ENCODE measurements around the gene FLAD1.

Gene FLAD1

GRCh38 chr1:155034318-155035208 lies 51.4 kb downstream of the FLAD1 start:
- Histone ChIP-seq H3K27ac (ENCODE audit: extremely low read depth, low read depth, low read length) (no peak overlapping the region), H3K9me3 (ENCODE audit: control insufficient read depth, insufficient read depth, low read depth, low read length) (no peaks in the 10 kb centered on the region), H3K4me1 (ENCODE audit: control insufficient read depth, insufficient read depth, low read length) (no peaks in the 10 kb centered on the region), H3K36me3 (ENCODE audit: control insufficient read depth in 2 of 2, insufficient read depth in 1 of 2, low read length in 2 of 2) (no peaks in the 10 kb centered on the region), H3K4me3 (ENCODE audit: low read depth, low read length) (no peak overlapping the region)
- ChIA-PET CTCF (interaction anchor here (1.2 to 3.0 kb wide), 3 partner anchors 10 to 57 kb away, joined by 5 to 19 read pairs (median 8); no protein-coding TSS in a partner anchor), POLR2A (no interaction called here)
- TF ChIP-seq ZNF621 (tag by site-specific recombination; IDR thresholded peaks at IDR 0.05) (no peak), KLF17 (tag by site-specific recombination; IDR thresholded peaks at IDR 0.05) (no peak), SCRT2 (tag by site-specific recombination; IDR thresholded peaks at IDR 0.05) (no peak), ZNF184 (tag by site-specific recombination; IDR thresholded peaks at IDR 0.05) (no peak)

- H3K4me3 ChIP-seq (ENCODE audit: low read depth, low read length) = no peak overlapping the region
- POLR2A ChIA-PET = no interaction called here
- no peaks in the 10 kb centered on the region for H3K4me1 ChIP-seq (ENCODE audit: control insufficient read depth, insufficient read depth, low read length)
- TF ChIP-seq ZNF394 (tag by site-specific recombination; IDR thresholded peaks at IDR 0.05; ENCODE audit: borderline replicate concordance) (no peak), PRDM1 (tag by site-specific recombination; IDR thresholded peaks at IDR 0.05) (0 out of 2 replicates have a peak, but pooled peaks have one; percentile 14), ZNF416 (tag by site-specific recombination; IDR thresholded peaks at IDR 0.05) (no peak), ZBTB21 (tag by site-specific recombination; IDR thresholded peaks at IDR 0.05) (no peak)
- CTCF ChIA-PET = no interaction called here
- no peaks in the 10 kb centered on the region for H3K9me3 ChIP-seq (ENCODE audit: control insufficient read depth, insufficient read depth, low read depth, low read length)
- no peaks in the 10 kb centered on the region for H3K36me3 ChIP-seq (ENCODE audit: control insufficient read depth in 2 of 2, insufficient read depth in 1 of 2, low read length in 2 of 2)
- H3K27ac ChIP-seq (ENCODE audit: extremely low read depth, low read depth, low read length) = no peak overlapping the region
Measured at GRCh38 chr1:155035936-155036335, 52.8 kb downstream of the FLAD1 start.

DNA sequence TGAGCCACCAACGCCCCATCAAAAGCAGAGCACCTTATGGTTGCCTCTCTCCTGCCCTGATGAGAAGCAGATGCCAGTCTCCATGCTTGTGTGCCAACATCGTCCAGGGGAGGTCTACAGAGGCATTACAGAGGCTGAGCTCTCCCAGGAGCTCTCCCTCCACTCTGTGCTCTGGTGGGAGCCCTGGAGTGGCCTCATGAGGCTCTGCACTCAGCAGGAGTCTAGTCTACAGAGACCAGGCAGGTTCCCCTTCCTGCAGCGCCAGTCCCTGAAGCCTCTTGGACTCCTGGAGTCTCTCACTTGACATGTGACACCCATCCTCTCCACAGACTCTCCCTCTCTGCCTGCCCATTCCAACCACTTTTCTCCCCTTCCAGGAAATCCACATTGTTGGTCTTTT lies 53.9 kb downstream of the FLAD1 start:
- Histone ChIP-seq H3K9me3 (ENCODE audit: control insufficient read depth, insufficient read depth, low read depth, low read length) (no peaks in the 10 kb centered on the region), H3K4me3 (ENCODE audit: low read depth, low read length) (no peak overlapping the region), H3K36me3 (ENCODE audit: control insufficient read depth in 2 of 2, insufficient read depth in 1 of 2, low read length in 2 of 2) (no peaks in the 10 kb centered on the region), H3K4me1 (ENCODE audit: control insufficient read depth, insufficient read depth, low read length) (no peaks in the 10 kb centered on the region), H3K27ac (ENCODE audit: extremely low read depth, low read depth, low read length) (no peak overlapping the region)
- ChIA-PET POLR2A (interaction anchor here (0.7 to 0.8 kb wide), 2 partner anchors 412 to 478 kb away, joined by 4 to 7 read pairs; no protein-coding TSS in a partner anchor), CTCF (interaction anchor here (0.8 to 2.4 kb wide), 6 partner anchors 12 to 48 kb away, joined by 3 to 11 read pairs (median 4); partner anchors contain the start of gene ADAM15)
- peak; percentile 93 for TF ChIP-seq GLIS1 (tag by site-specific recombination; IDR thresholded peaks at IDR 0.05)
- TF ChIP-seq ZIC2 (tag by site-specific recombination; IDR thresholded peaks at IDR 0.05) = peak; percentile 73
- 0 out of 2 replicates have a peak, but pooled peaks have one; percentile 17 for TF ChIP-seq GLIS2 (tag by site-specific recombination; IDR thresholded peaks at IDR 0.05)
- TF ChIP-seq ZNF571 (tag by site-specific recombination; IDR thresholded peaks at IDR 0.05) = no peak

GRCh38 chr1:155037851-155038441 lies 54.8 kb downstream of the FLAD1 start:
- CTCF ChIA-PET = interaction anchor here (0.8 to 7.4 kb wide), 8 partner anchors 11 to 47 kb away, joined by 3 to 38 read pairs (median 4); partner anchors contain the start of gene ADAM15

More at GRCh38 chr1:155037851-155038441, 54.8 kb downstream of the FLAD1 start:
- Histone ChIP-seq H3K27ac (ENCODE audit: extremely low read depth, low read depth, low read length) (no peak overlapping the region), H3K9me3 (ENCODE audit: control insufficient read depth, insufficient read depth, low read depth, low read length) (no peaks in the 10 kb centered on the region), H3K4me1 (ENCODE audit: control insufficient read depth, insufficient read depth, low read length) (no peaks in the 10 kb centered on the region), H3K4me3 (ENCODE audit: low read depth, low read length) (no peak overlapping the region), H3K36me3 (ENCODE audit: control insufficient read depth in 2 of 2, insufficient read depth in 1 of 2, low read length in 2 of 2) (no peaks in the 10 kb centered on the region)
- no peak for TF ChIP-seq GLIS1 (tag by site-specific recombination; IDR thresholded peaks at IDR 0.05)
- peak; percentile 64 for TF ChIP-seq ZFHX2 (tag by site-specific recombination; conservative IDR thresholded peaks at IDR 0.05)
- TF ChIP-seq, protein P1, sequence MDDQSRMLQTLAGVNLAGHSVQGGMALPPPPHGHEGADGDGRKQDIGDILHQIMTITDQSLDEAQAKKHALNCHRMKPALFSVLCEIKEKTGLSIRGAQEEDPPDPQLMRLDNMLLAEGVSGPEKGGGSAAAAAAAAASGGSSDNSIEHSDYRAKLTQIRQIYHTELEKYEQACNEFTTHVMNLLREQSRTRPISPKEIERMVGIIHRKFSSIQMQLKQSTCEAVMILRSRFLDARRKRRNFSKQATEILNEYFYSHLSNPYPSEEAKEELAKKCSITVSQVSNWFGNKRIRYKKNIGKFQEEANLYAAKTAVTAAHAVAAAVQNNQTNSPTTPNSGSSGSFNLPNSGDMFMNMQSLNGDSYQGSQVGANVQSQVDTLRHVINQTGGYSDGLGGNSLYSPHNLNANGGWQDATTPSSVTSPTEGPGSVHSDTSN (CRISPR knock-in tag; IDR thresholded peaks at IDR 0.05) = no peak
- TF ChIP-seq EGR2 (tag by site-specific recombination; IDR thresholded peaks at IDR 0.05; ENCODE audit: low read depth) = peak; percentile 63
- TF ChIP-seq ZNF341 (tag by site-specific recombination; IDR thresholded peaks at IDR 0.05; ENCODE audit: low read depth) = no peak
- POLR2A ChIA-PET = interaction anchor here (0.7 to 0.8 kb wide), 2 partner anchors 412 to 479 kb away, joined by 4 to 7 read pairs; no protein-coding TSS in a partner anchor

All from HEK293 (cell line).